HG03097 (cell line): Measurements from ENCODE around the gene GIMAP4.
"Not testable (repeated sequence)": the region's sequence is repeated elsewhere in the genome, so short reads cannot be mapped to it uniquely, and the experiment has no call there.

Source experiments
- ATAC-seq: cut with Tn5 transposase; IDR thresholded peaks from one replicate; pipeline ENCODE4 v1.9.1; 2021; ENCODE audit not compliant: unreplicated experiment, low FRiP score

GIMAP4 gene

GRCh38 chr7:150579979-150580637 lies 12.9 kb downstream of the GIMAP4 start:
- ATAC-seq, result not testable (repeated sequence)

GRCh38 chr7:150580638-150581394 lies 13.6 kb downstream of the GIMAP4 start:
- ATAC-seq, result no peak

GRCh38 chr7:150585199-150585598 lies 18.0 kb downstream of the GIMAP4 start:
- no peak for ATAC-seq

GRCh38 chr7:150586068-150586784 lies 19.0 kb downstream of the GIMAP4 start:
- ATAC-seq, result no peak

GRCh38 chr7:150586785-150587152 lies 19.6 kb downstream of the GIMAP4 start:
- no peak for ATAC-seq

GRCh38 chr7:150587551-150587950 lies 20.4 kb downstream of the GIMAP4 start:
- no peak for ATAC-seq

GRCh38 chr7:150594805-150595204 lies 27.6 kb downstream of the GIMAP4 start:
- no peak for ATAC-seq

- ATAC-seq, result no peak
These were observed 28.2 kb downstream of the GIMAP4 start for GRCh38 chr7:150595361-150595760.

GRCh38 chr7:150603600-150603999 lies 36.4 kb downstream of the GIMAP4 start:
- ATAC-seq, result not testable (repeated sequence)

- ATAC-seq, result no peak
These were observed 43.0 kb downstream of the GIMAP4 start for GRCh38 chr7:150610233-150610632.

GRCh38 chr7:150612925-150613324 lies 45.7 kb downstream of the GIMAP4 start:
- no peak for ATAC-seq

- ATAC-seq, result no peak
These were observed 46.7 kb downstream of the GIMAP4 start for GRCh38 chr7:150613880-150614279.

- ATAC-seq, result not testable (repeated sequence)
These were observed 47.2 kb downstream of the GIMAP4 start for GRCh38 chr7:150614426-150614825.

- ATAC-seq, result not testable (repeated sequence)
These were observed 48.1 kb downstream of the GIMAP4 start for GRCh38 chr7:150615221-150615755.

- no peak for ATAC-seq
These were observed 52.9 kb downstream of the GIMAP4 start for GRCh38 chr7:150620061-150620460.

- ATAC-seq, result no peak
These were observed 53.6 kb downstream of the GIMAP4 start for GRCh38 chr7:150620617-150621371.

- ATAC-seq, result no peak
These were observed 54.2 kb downstream of the GIMAP4 start for GRCh38 chr7:150621376-150621775.
